ENCODE results near the gene PRPF6.

DNA sequence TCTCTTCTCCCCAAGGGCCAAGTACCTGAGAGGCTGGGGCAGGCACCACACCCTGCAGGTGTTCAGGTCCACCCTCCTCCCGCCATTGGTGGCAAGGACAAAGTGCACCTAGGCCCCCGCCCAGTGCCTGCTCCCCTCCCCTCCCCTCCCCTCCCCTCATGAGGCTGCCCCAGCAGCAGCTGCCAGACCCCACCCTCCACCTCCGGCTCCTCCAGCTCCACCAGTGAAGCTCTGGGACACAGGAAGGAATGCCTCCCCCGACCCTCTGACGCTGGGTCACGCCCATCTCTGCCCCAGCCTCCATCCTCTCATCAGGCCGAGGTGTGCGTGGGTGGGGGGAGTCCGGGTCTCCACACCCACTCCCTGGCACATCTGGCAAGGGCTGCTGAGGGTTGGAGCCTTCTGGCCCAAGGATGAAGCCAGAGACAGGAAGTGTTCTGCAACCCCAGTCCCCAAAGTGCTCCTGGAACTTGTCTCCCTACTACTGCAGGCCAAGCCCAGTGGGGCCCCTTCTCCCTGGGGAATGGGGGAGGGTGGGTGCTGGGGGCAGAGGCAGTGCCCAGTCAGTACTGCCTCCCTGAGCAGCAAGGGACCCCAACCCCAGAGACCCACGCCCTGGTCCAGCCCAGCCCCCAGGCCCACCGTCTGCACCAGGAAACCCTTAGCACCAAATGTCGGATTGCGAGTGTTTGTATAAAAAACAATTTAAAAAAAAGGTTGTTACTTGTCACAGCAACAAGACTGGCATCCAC lies 23.1 kb upstream of the PRPF6 start:
- TF ChIP-seq, protein P1, sequence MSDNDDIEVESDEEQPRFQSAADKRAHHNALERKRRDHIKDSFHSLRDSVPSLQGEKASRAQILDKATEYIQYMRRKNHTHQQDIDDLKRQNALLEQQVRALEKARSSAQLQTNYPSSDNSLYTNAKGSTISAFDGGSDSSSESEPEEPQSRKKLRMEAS (IDR thresholded peaks at IDR 0.05): no peak
- TF ChIP-seq, protein P2, sequence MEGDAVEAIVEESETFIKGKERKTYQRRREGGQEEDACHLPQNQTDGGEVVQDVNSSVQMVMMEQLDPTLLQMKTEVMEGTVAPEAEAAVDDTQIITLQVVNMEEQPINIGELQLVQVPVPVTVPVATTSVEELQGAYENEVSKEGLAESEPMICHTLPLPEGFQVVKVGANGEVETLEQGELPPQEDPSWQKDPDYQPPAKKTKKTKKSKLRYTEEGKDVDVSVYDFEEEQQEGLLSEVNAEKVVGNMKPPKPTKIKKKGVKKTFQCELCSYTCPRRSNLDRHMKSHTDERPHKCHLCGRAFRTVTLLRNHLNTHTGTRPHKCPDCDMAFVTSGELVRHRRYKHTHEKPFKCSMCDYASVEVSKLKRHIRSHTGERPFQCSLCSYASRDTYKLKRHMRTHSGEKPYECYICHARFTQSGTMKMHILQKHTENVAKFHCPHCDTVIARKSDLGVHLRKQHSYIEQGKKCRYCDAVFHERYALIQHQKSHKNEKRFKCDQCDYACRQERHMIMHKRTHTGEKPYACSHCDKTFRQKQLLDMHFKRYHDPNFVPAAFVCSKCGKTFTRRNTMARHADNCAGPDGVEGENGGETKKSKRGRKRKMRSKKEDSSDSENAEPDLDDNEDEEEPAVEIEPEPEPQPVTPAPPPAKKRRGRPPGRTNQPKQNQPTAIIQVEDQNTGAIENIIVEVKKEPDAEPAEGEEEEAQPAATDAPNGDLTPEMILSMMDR (IDR thresholded peaks at IDR 0.05): no peak
- no peak for TF ChIP-seq POLR2A (IDR thresholded peaks at IDR 0.05; ENCODE audit: low read length)
- TF ChIP-seq, protein P3, sequence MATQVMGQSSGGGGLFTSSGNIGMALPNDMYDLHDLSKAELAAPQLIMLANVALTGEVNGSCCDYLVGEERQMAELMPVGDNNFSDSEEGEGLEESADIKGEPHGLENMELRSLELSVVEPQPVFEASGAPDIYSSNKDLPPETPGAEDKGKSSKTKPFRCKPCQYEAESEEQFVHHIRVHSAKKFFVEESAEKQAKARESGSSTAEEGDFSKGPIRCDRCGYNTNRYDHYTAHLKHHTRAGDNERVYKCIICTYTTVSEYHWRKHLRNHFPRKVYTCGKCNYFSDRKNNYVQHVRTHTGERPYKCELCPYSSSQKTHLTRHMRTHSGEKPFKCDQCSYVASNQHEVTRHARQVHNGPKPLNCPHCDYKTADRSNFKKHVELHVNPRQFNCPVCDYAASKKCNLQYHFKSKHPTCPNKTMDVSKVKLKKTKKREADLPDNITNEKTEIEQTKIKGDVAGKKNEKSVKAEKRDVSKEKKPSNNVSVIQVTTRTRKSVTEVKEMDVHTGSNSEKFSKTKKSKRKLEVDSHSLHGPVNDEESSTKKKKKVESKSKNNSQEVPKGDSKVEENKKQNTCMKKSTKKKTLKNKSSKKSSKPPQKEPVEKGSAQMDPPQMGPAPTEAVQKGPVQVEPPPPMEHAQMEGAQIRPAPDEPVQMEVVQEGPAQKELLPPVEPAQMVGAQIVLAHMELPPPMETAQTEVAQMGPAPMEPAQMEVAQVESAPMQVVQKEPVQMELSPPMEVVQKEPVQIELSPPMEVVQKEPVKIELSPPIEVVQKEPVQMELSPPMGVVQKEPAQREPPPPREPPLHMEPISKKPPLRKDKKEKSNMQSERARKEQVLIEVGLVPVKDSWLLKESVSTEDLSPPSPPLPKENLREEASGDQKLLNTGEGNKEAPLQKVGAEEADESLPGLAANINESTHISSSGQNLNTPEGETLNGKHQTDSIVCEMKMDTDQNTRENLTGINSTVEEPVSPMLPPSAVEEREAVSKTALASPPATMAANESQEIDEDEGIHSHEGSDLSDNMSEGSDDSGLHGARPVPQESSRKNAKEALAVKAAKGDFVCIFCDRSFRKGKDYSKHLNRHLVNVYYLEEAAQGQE (IDR thresholded peaks at IDR 0.05): no peak
- TF ChIP-seq MYC (IDR thresholded peaks at IDR 0.05; ENCODE audit: borderline replicate concordance, low read length): no peak
- TF ChIP-seq CBX8 (IDR thresholded peaks at IDR 0.05): no peak
- TF ChIP-seq CEBPB (IDR thresholded peaks at IDR 0.05): no peak
- no peak for TF ChIP-seq EP300 (IDR thresholded peaks at IDR 0.05)
- TF ChIP-seq SMC3 (IDR thresholded peaks at IDR 0.05): no peak
- TF ChIP-seq ESRRA (IDR thresholded peaks at IDR 0.05; ENCODE audit: borderline replicate concordance, low read length): no peak
- TF ChIP-seq HDAC2 (IDR thresholded peaks at IDR 0.05): no peak
- no peak for TF ChIP-seq TP53 (CRISPR knock-in tag; IDR thresholded peaks at IDR 0.05)
- TF ChIP-seq HOXB5 (CRISPR knock-in tag; IDR thresholded peaks at IDR 0.05): no peak
- no peak for TF ChIP-seq RNF2 (IDR thresholded peaks at IDR 0.05; ENCODE audit: borderline replicate concordance, low read depth)
